ENCODE results near the gene ZNFX1. TPM values are rescaled to one million over a fixed set of nuclear protein-coding genes. Genes with fewer than 3 reads are reported as not detected.

ZNFX1 gene
- total RNA-seq, 1 donor from 2014 or later, result 6.9 TPM

DNA sequence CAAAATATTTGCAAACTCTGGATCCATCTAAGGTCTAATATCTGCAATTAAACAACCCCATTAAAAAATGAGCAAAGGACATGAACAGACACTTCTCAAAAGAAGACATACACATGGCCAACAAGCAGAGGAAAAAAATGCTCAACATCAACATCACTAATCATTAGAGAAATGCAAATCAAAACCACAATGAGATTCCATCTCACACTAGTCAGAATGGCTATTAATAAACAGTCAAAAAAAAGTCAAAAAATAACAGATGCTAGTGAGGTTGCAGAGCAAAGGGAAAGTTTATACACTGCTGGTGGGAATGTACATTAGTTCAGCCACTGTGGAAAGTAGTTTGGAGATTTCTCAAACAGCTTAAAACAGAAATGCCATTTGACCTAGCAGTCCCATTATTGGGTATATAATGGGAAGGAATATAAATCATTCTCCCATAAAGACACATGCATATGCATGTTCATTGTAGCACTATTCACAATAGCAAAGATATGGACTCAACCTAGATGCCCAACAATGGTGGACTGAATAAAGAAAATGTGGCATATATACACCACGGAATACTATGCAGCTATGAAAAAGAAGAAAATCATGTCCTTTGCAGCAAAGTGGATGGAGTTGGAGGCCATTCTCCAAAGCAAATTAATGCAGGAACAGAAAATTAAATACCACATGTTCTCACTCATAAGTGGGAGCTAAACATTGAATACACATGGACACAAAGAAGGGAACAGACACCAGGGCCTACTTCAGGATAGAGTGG lies 9.1 kb downstream of the ZNFX1 start:
- Histone ChIP-seq H4K20me1 (ENCODE audit: low read depth) (peaks cover 4% of the 10 kb centered on the region), H3F3A (ENCODE audit: low read depth) (no peaks in the 10 kb centered on the region), H3K9me3 (ENCODE audit: low read depth) (no peaks in the 10 kb centered on the region), H3K27me3 (no peaks in the 10 kb centered on the region), H3K4me2 (no peak overlapping the region), H2AFZ (replicated peaks) (no peak overlapping the region), H3K9ac (no peak overlapping the region), H3K4me3 (no peak overlapping the region), H3K27ac (no peak overlapping the region), H3K79me2 (ENCODE audit: low read depth) (peaks cover 41% of the 10 kb centered on the region), H3K4me1 (no peaks in the 10 kb centered on the region), H3K36me3 (peaks cover 4% of the 10 kb centered on the region)
- Mint-ChIP-seq H3K4me3 (no peak overlapping the region), H3K9me3 (peaks cover 3% of the 10 kb centered on the region), H3K4me1 (peaks cover 3% of the 10 kb centered on the region), H3K36me3 (peaks cover 43% of the 10 kb centered on the region), H3K27me3 (ENCODE audit: insufficient read depth, low read depth) (peaks cover 2% of the 10 kb centered on the region), H3K27ac (no peak overlapping the region)
- TF ChIP-seq EZH2phosphoT487 (IDR thresholded peaks at IDR 0.05), result no peak
- no peak for TF ChIP-seq CTCF (IDR thresholded peaks at IDR 0.05)
- DNase-seq (ENCODE audit: low spot score), result no peak

GRCh38 chr20:49267327-49267726 lies 10.5 kb downstream of the ZNFX1 start:
- Histone ChIP-seq H3K79me2 (ENCODE audit: low read depth) (peaks cover 41% of the 10 kb centered on the region), H2AFZ (replicated peaks) (no peak overlapping the region), H3K4me1 (no peaks in the 10 kb centered on the region), H4K20me1 (ENCODE audit: low read depth) (peaks cover 4% of the 10 kb centered on the region), H3K9me3 (ENCODE audit: low read depth) (no peaks in the 10 kb centered on the region), H3K27me3 (no peaks in the 10 kb centered on the region), H3F3A (ENCODE audit: low read depth) (no peaks in the 10 kb centered on the region), H3K36me3 (peaks cover 4% of the 10 kb centered on the region), H3K27ac (no peak overlapping the region), H3K9ac (no peak overlapping the region), H3K4me2 (no peak overlapping the region), H3K4me3 (no peak overlapping the region)
- TF ChIP-seq EZH2 (IDR thresholded peaks at IDR 0.05), result no peak
- no peak for TF ChIP-seq EZH2phosphoT487 (IDR thresholded peaks at IDR 0.05)
- no peak for TF ChIP-seq CTCF (IDR thresholded peaks at IDR 0.05)
- no peak overlapping the region for H3K27ac Mint-ChIP-seq
- peaks cover 3% of the 10 kb centered on the region for H3K9me3 Mint-ChIP-seq
- DNase-seq (ENCODE audit: low spot score), result no peak
- H3K27me3 Mint-ChIP-seq (ENCODE audit: insufficient read depth, low read depth), result peaks cover 2% of the 10 kb centered on the region
- H3K4me1 Mint-ChIP-seq, result peaks cover 3% of the 10 kb centered on the region
- H3K36me3 Mint-ChIP-seq, result peaks cover 45% of the 10 kb centered on the region
- no peak overlapping the region for H3K4me3 Mint-ChIP-seq

DNA sequence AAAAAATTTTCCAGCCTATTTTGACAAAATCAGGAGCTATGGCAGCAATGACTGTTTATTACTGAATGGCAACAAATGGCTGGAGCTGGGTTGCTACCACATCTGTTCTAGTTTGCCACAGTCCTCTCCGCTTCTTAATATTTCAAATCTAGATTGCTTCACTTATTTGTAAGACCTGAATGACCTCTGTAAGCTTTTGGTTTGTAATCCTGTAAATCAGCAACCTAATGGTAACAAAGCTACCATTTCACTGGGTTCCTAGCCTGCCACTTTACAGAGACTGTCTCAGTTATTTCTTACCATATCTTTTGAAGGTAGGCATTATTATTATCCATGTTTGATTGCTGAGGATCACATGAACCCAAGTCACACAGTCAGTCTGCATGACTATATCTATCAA lies 15.4 kb downstream of the ZNFX1 start:
- no peak overlapping the region for H3K27ac Mint-ChIP-seq
- Histone ChIP-seq H4K20me1 (ENCODE audit: low read depth) (no peaks in the 10 kb centered on the region), H3F3A (ENCODE audit: low read depth) (no peaks in the 10 kb centered on the region), H3K4me3 (no peak overlapping the region), H3K9me3 (ENCODE audit: low read depth) (no peaks in the 10 kb centered on the region), H3K4me2 (no peak overlapping the region), H3K36me3 (no peaks in the 10 kb centered on the region), H3K9ac (no peak overlapping the region), H2AFZ (replicated peaks) (no peak overlapping the region), H3K27ac (no peak overlapping the region), H3K4me1 (no peaks in the 10 kb centered on the region), H3K27me3 (no peaks in the 10 kb centered on the region), H3K79me2 (ENCODE audit: low read depth) (peaks cover 17% of the 10 kb centered on the region)
- DNase-seq (ENCODE audit: low spot score), result no peak
- TF ChIP-seq EZH2phosphoT487 (IDR thresholded peaks at IDR 0.05) (no peak), CTCF (IDR thresholded peaks at IDR 0.05) (no peak), EZH2 (IDR thresholded peaks at IDR 0.05) (no peak)
- H3K27me3 Mint-ChIP-seq (ENCODE audit: insufficient read depth, low read depth), result no peaks in the 10 kb centered on the region
- H3K36me3 Mint-ChIP-seq, result peaks cover 18% of the 10 kb centered on the region
- H3K9me3 Mint-ChIP-seq, result no peaks in the 10 kb centered on the region
- H3K4me3 Mint-ChIP-seq, result no peak overlapping the region
- no peaks in the 10 kb centered on the region for H3K4me1 Mint-ChIP-seq
